ENCODE measurements around the gene NKD2. TPM values are rescaled to one million over a fixed set of nuclear protein-coding genes. Genes with fewer than 3 reads are reported as not detected.

The NKD2 gene
- total and polyA plus RNA-seq, 8 donors: 1.8 to 13.6 (median 7.9) TPM; not detected in 2

- peaks cover 43 to 72% (median 69%) of the 10 kb centered on the region in 4 donors for H3K36me3 ChIP-seq
- WGBS, 5 donors: 83 to 92% (median 85%) methylated on average over 11 to 17 of the region's 17 CpGs
- intact Hi-C loops (cut with DNase I; ENCODE audit: low total_unique reads): no loop called here
- no peaks in the 10 kb centered on the region for H3K27me3 ChIP-seq
- H3K27ac ChIP-seq: no peak overlapping the region
- no peaks in the 10 kb centered on the region for H3K9me3 ChIP-seq
- no peak overlapping the region for H3K4me3 ChIP-seq
- no peak for TF ChIP-seq EP300 (IDR thresholded peaks at IDR 0.05)
- no peak for TF ChIP-seq CTCF (IDR thresholded peaks at IDR 0.05)
- no peak for TF ChIP-seq POLR2A (IDR thresholded peaks at IDR 0.05)
- no peak for TF ChIP-seq POLR2AphosphoS5 (IDR thresholded peaks at IDR 0.05)
- no peaks in the 10 kb centered on the region for H3K4me1 ChIP-seq
- DNase-seq: no peak
Observed at GRCh38 chr5:1052076-1052475, 43.5 kb downstream of the NKD2 start.

DNA sequence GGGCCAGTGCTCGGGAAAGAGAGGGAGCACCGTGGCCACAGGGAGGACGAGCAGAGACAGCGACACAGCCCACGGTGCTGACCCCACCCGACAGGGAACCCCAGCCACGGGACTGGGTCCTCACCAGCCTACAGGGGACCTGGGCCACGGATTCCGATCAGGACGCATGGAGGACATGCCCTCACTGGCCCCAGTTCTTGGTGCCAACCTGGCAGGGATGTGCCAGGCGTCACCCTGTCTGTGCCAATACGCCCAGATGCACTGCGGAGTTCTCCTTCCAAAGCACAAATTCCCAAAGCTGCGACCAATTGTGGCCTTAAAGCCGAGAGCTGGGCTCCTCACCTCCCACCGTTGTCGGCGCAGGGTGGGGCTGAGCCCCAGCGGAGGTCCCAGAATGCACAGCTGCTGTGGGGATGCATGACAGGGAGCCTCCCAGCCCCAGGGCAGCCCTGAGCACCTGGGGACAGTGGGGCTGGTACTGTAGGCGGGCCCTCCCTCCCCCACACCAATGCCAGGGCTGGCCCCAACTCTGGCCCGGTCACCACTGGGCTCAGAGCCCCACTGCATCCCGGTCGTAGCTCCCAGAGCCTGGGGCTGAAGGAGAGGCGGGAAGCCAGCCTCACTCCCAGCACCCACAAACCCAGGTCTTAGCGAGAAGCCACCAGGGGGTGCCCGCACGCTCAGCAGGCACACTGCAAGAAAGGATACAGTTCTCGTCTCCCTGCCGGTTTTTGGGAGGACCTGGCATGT, 44.2 kb downstream of the NKD2 start:
- no peak for DNase-seq
- Histone ChIP-seq H3K27ac (no peak overlapping the region), H3K4me1 (no peaks in the 10 kb centered on the region), H3K36me3 (peaks cover 44 to 80% (median 76%) of the 10 kb centered on the region in 4 donors), H3K9me3 (no peaks in the 10 kb centered on the region), H3K27me3 (no peaks in the 10 kb centered on the region), H3K4me3 (no peak overlapping the region)
- TF ChIP-seq CTCF (IDR thresholded peaks at IDR 0.05) (no peak), EP300 (IDR thresholded peaks at IDR 0.05) (no peak), POLR2AphosphoS5 (IDR thresholded peaks at IDR 0.05) (no peak), POLR2A (IDR thresholded peaks at IDR 0.05) (no peak)
- 85 to 93% (median 90%) methylated on average over 25 to 29 of the region's 29 CpGs for WGBS, 5 donors
- intact Hi-C loops (cut with DNase I; ENCODE audit: low total_unique reads): no loop called here

DNA sequence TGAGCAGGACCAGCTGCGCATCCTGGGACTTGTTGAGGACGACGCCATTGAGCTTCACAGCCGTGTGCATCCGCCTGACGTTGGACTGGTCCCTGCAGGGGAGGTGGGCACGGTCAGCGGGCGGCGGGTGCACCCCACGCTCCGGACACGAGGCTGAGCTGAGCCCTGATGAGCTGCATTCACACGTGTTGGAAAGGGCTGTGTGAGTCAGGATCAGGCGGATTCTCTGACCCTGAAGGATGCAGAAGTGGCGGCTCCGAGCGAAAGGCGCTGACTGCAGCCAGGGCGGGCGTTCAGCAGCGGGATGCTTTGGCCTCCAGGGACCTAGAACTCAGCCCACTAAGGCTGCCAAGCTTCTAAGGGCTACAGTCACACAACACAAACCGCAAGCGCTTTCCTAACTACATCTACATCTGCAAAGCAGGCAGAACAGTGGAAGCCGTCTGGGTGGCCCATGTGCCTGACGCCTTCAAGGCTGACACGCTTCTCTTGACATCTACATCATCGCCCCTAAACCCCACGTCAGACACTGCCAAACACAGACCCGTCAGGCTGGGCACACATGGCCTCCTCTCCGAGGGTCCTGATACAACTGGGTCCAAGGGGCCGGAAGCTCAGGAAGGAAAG, 44.9 kb downstream of the NKD2 start:
- intact Hi-C loops (cut with DNase I; ENCODE audit: low total_unique reads): no loop called here
- no peaks in the 10 kb centered on the region for H3K9me3 ChIP-seq
- H3K27me3 ChIP-seq: no peaks in the 10 kb centered on the region
- no peak for TF ChIP-seq POLR2AphosphoS5 (IDR thresholded peaks at IDR 0.05)
- TF ChIP-seq EP300 (IDR thresholded peaks at IDR 0.05): no peak
- TF ChIP-seq POLR2A (IDR thresholded peaks at IDR 0.05): no peak
- TF ChIP-seq CTCF (IDR thresholded peaks at IDR 0.05): no peak
- 89 to 93% (median 92%) methylated on average over 24 to 32 of the region's 32 CpGs for WGBS, 5 donors
- DNase-seq: no peak
- H3K36me3 ChIP-seq: peaks cover 47 to 86% (median 83%) of the 10 kb centered on the region in 4 donors
- H3K4me1 ChIP-seq: no peaks in the 10 kb centered on the region
- no peak overlapping the region for H3K27ac ChIP-seq
- H3K4me3 ChIP-seq: no peak overlapping the region

DNA sequence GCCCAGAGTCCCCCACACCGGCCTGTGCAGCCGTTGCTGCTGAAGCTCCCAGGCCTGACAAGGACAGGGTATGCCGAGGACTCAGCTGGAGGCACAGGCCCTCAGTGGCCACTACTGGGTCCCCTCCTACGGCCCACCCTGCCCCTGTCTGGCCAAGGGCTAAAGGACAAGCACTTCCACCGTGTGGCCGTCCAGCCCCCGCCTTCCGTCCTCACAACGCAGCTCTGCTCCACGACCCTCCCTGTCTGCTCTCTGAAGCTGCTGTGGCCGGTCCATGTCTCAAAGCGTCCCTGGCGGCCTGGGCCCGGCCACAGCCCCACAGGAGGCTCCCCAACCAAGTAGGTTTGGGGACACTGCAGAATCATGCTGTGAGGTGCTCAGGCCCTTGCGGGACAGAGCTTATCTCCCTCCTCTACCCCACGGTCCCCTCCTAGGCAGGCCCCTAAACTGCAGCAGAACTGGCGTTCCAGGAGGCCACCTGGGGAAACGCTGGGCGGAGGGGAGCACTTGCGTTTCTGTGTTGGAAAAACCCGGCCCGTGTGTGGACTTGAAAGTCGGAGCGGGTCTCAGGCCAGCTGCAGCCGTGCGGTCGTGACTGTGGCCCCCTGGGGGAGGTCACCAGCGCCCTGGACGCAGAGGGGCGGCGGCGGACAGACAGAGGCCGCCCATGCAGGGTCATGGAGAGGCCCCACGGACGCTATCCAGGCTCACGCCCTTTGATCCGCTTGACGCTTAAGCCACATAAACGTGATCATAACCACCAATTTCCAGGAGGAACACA, 45.6 kb downstream of the NKD2 start:
- no peaks in the 10 kb centered on the region for H3K4me1 ChIP-seq
- no peak for TF ChIP-seq EP300 (IDR thresholded peaks at IDR 0.05)
- TF ChIP-seq POLR2AphosphoS5 (IDR thresholded peaks at IDR 0.05): no peak
- no peak for TF ChIP-seq POLR2A (IDR thresholded peaks at IDR 0.05)
- TF ChIP-seq CTCF (IDR thresholded peaks at IDR 0.05): no peak
- 87 to 91% (median 90%) methylated on average over 19 to 39 of the region's 39 CpGs for WGBS, 5 donors
- H3K9me3 ChIP-seq: no peaks in the 10 kb centered on the region
- intact Hi-C loops (cut with DNase I; ENCODE audit: low total_unique reads): no loop called here
- no peak overlapping the region for H3K27ac ChIP-seq
- no peak overlapping the region for H3K4me3 ChIP-seq
- H3K27me3 ChIP-seq: no peaks in the 10 kb centered on the region
- H3K36me3 ChIP-seq: peaks cover 54 to 94% (median 90%) of the 10 kb centered on the region in 4 donors
- DNase-seq: no peak
